ENCODE data around the gene HOXA7. TPM values are rescaled to one million over a fixed set of nuclear protein-coding genes. Genes with fewer than 3 reads are reported as not detected.

The HOXA7 gene
- total RNA-seq, 1 donor from 2014 or later: not detected

DNA sequence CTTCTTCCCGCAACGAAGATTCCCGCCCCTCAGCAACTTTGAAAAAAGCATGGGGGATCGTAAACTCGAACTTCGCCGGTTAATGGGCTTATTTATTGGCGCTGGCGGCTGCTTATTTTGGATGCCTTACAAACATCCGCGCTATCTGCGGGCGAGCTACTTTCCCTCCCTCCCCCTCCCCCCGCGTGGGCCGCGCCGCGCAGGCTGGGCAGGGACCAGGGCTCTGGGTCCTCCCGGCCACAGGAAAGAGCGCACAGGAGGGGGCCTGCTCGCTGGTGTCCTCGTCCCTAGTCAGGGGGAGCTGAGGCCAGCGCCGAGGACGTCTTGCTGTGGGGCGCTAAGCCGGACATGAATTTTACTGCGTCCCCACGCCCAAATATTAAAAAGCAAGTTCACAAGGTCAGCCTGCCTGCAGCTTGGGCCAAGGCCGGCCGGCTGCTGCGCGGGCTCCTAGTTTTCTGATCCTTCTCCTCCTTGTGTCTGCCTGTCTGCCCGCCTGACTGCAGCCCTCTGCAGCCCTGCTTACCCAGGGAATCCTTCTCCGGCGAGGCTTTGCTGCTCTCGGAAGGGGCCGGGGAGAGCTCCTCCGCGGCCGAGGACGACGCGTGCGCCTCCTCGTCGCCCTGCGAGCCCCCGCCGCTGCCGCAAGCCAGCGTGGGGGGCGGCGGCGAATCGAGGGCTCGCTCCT, 16.5 kb upstream of the HOXA7 start:
- DNase-seq: no peak
- Mint-ChIP-seq H3K36me3 (ENCODE audit: low read depth) (peaks cover 7% of the 10 kb centered on the region), H3K4me3 (no peak overlapping the region), H3K27me3 (peaks cover 60% of the 10 kb centered on the region), H3K9me3 (peaks cover 8% of the 10 kb centered on the region), H3K27ac (no peak overlapping the region), H3K4me1 (peaks cover 5% of the 10 kb centered on the region)
- intact Hi-C loops (cut with micrococcal nuclease): loop anchor here (2.0 kb wide), 2 partner anchors 16 to 24 kb away; partner anchors contain the start of gene HOXA7

DNA sequence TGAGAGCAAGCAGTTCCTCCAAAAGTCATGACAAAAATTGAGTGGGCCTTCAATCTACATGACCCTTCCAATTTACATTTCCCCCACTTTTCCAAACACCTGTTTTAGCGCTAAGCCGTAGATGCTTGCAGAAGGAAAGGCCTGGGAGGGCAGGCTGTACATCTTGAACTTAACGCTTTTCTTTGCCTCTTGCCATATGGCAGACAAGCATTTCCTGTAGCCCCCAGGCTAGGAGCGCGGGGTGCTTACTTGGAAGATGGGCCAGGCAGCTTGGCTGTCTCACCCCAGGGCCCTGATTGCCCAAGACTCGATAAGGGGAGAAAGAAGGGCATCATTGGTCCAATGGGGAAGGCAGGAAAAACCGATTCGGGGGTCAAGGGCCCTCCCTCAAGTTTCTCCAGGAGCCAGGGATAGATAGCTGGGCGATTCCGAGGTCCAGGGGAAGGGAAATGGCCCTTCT, 15.9 kb upstream of the HOXA7 start:
- Mint-ChIP-seq H3K4me3 (no peak overlapping the region), H3K9me3 (peaks cover 8% of the 10 kb centered on the region), H3K27me3 (peaks cover 62% of the 10 kb centered on the region), H3K27ac (peak overlapping the region; percentile 80), H3K4me1 (peaks cover 5% of the 10 kb centered on the region), H3K36me3 (ENCODE audit: low read depth) (peaks cover 7% of the 10 kb centered on the region)
- no peak for DNase-seq
- intact Hi-C loops (cut with micrococcal nuclease): loop anchor here (2.0 kb wide), 2 partner anchors 16 to 24 kb away; partner anchors contain the start of gene HOXA7

DNA sequence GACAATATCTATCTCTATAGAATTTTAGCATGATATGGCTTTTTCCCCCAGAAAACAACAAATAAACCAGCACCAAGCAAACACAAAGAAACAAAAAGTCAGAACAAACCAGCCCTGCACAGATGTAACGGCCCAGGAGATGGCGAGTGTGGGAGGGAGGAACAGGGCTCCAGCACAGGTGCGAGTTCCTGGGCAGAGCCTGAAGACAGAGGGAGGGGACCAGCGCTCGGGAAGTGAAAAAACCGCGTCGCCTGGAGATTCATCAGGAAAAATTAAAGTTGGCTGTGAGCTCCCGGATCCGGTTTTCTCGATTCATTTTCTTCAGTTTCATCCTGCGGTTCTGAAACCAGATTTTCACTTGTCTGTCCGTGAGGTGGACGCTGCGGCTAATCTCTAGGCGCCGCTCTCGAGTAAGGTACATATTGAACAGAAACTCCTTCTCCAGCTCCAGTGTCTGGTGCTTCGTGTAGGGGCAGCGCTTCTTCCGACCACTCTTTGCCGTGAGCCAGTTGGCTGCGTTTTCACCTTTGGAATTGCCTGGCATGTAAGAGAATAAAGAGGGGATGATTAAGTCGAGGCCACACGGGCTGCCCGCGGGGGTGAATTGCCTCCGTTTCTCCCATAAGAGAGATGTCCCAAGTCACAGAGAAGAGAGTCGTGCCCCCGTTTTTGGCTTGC, 15.3 kb upstream of the HOXA7 start:
- Mint-ChIP-seq H3K27ac (peak overlapping the region; percentile 80), H3K36me3 (ENCODE audit: low read depth) (peaks cover 7% of the 10 kb centered on the region), H3K4me3 (no peak overlapping the region), H3K9me3 (peaks cover 8% of the 10 kb centered on the region), H3K27me3 (peaks cover 67% of the 10 kb centered on the region), H3K4me1 (peaks cover 5% of the 10 kb centered on the region)
- no peak for DNase-seq
- intact Hi-C loops (cut with micrococcal nuclease): loop anchor here (2.0 kb wide), 3 partner anchors 13 to 25 kb away; partner anchors contain the start of genes HOXA11 and HOXA7

GRCh38 chr7:27171325-27171636, 14.8 kb upstream of the HOXA7 start:
- intact Hi-C loops (cut with micrococcal nuclease): loop anchor here (2.0 kb wide), 1 partner anchor 14 kb away; the partner anchor contains the start of gene HOXA11
- peaks cover 7% of the 10 kb centered on the region for H3K36me3 Mint-ChIP-seq (ENCODE audit: low read depth)
- H3K9me3 Mint-ChIP-seq: peaks cover 8% of the 10 kb centered on the region
- no peak overlapping the region for H3K4me3 Mint-ChIP-seq
- DNase-seq: no peak
- H3K4me1 Mint-ChIP-seq: peaks cover 5% of the 10 kb centered on the region
- no peak overlapping the region for H3K27ac Mint-ChIP-seq
- peaks cover 67% of the 10 kb centered on the region for H3K27me3 Mint-ChIP-seq

DNA sequence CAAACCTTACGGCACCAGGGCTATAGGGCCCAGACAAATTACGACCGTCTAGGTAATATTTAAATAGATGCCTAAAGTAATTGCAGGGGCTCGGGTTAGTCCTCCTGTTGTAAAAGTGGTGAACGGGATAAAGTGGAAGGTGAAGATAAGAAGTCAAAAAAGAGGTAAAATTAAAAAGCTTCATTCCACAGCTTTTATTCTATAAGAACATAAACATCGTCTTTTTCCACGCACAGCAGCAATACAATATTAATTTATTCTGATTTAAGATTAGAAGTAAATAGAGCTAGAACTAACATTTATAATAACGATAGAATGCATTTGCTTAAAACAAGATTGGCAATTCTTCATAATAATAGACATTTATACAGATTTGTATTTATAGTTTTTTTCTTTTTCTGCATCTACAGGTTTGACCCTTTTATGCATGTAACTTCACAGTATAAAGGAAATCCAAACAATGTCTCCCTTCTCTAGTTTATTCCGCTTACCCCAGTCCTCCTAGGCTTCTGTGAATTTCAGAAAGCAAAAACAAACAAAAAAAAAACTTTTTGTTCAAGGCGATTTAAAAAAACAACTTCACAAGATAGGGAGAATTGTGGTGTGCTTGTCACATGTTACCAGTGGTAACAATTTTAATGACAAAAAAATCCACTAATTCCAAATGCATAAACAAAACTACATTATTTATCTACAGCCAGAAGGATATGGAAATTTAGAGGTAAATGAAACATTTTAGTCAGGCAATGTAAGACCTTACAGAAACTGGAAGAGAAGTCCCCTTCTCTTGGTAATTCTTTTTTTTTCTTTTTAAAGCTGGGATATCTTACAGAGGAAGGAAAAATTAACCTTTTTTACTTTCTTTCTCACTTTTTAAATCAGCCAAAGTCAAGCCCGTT, 14.2 kb upstream of the HOXA7 start:
- Mint-ChIP-seq H3K27me3 (peaks cover 65% of the 10 kb centered on the region), H3K27ac (no peak overlapping the region), H3K4me3 (no peak overlapping the region), H3K36me3 (ENCODE audit: low read depth) (peaks cover 7% of the 10 kb centered on the region), H3K4me1 (peaks cover 5% of the 10 kb centered on the region), H3K9me3 (peaks cover 8% of the 10 kb centered on the region)
- no peak for DNase-seq
- intact Hi-C loops (cut with micrococcal nuclease): loop anchor here (2.0 kb wide), 1 partner anchor 14 kb away; the partner anchor contains the start of gene HOXA11

GRCh38 chr7:27169658-27170425, 13.4 kb upstream of the HOXA7 start:
- intact Hi-C loops (cut with micrococcal nuclease): loop anchor here (2.0 kb wide), 1 partner anchor 15 kb away; the partner anchor contains the start of gene HOXA11
- Mint-ChIP-seq H3K36me3 (ENCODE audit: low read depth) (peaks cover 7% of the 10 kb centered on the region), H3K27me3 (peaks cover 62% of the 10 kb centered on the region), H3K4me1 (peaks cover 5% of the 10 kb centered on the region), H3K9me3 (peaks cover 8% of the 10 kb centered on the region), H3K4me3 (no peak overlapping the region), H3K27ac (no peak overlapping the region)
- no peak for DNase-seq

DNA sequence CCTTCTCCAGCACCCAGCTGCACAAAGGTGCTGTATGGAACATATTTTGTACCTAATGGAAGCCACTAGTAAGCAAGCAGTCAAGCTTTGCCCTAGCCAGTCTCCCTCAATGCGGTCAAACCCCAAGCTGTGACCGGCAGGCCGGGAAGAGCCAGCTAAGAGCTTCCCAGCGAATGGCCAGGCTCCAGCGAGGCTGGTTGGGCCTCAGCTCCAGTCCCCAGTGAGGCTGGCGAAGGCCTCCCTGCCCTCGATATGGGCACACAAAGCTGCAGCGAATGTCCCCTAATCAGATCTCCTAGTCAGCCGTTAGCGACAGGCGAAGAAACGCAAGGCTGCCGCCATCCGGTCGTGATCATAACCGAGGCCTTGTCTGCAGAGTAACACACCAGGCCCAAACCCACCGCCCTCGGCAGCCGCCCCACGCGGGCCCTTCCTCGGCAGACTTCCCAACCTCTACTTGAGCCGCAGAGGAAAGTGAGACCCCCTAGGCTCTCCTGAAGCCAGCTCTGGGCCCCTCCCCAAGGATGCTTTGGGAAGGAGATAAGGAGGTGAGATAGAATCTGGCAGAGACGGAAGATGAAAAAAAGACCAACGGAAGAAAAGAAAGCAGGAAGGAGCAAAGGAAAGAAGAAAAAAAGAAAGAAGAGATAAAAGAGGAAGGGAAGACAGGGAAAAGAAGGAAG, 11.9 kb upstream of the HOXA7 start:
- DNase-seq: peak; percentile 70
- Mint-ChIP-seq H3K4me1 (peaks cover 5% of the 10 kb centered on the region), H3K36me3 (ENCODE audit: low read depth) (peaks cover 8% of the 10 kb centered on the region), H3K27me3 (peaks cover 68% of the 10 kb centered on the region), H3K9me3 (peaks cover 8% of the 10 kb centered on the region), H3K4me3 (no peak overlapping the region), H3K27ac (peak overlapping the region; percentile 81)
- intact Hi-C loops (cut with micrococcal nuclease): no loop called here

- H3K36me3 Mint-ChIP-seq (ENCODE audit: low read depth): peaks cover 8% of the 10 kb centered on the region
- H3K9me3 Mint-ChIP-seq: peaks cover 8% of the 10 kb centered on the region
- H3K4me1 Mint-ChIP-seq: peaks cover 5% of the 10 kb centered on the region
- intact Hi-C loops (cut with micrococcal nuclease): no loop called here
- no peak overlapping the region for H3K27ac Mint-ChIP-seq
- no peak overlapping the region for H3K4me3 Mint-ChIP-seq
- peaks cover 73% of the 10 kb centered on the region for H3K27me3 Mint-ChIP-seq
- no peak for DNase-seq
Observed at GRCh38 chr7:27167916-27168264, 11.4 kb upstream of the HOXA7 start.

GRCh38 chr7:27166531-27167505, 10.3 kb upstream of the HOXA7 start:
- intact Hi-C loops (cut with micrococcal nuclease): no loop called here
- peaks cover 3% of the 10 kb centered on the region for H3K9me3 Mint-ChIP-seq
- H3K4me3 Mint-ChIP-seq: no peak overlapping the region
- DNase-seq: no peak
- peaks cover 2% of the 10 kb centered on the region for H3K4me1 Mint-ChIP-seq
- H3K36me3 Mint-ChIP-seq (ENCODE audit: low read depth): peaks cover 8% of the 10 kb centered on the region
- H3K27ac Mint-ChIP-seq: peak overlapping the region; percentile 6
- peaks cover 76% of the 10 kb centered on the region for H3K27me3 Mint-ChIP-seq

DNA sequence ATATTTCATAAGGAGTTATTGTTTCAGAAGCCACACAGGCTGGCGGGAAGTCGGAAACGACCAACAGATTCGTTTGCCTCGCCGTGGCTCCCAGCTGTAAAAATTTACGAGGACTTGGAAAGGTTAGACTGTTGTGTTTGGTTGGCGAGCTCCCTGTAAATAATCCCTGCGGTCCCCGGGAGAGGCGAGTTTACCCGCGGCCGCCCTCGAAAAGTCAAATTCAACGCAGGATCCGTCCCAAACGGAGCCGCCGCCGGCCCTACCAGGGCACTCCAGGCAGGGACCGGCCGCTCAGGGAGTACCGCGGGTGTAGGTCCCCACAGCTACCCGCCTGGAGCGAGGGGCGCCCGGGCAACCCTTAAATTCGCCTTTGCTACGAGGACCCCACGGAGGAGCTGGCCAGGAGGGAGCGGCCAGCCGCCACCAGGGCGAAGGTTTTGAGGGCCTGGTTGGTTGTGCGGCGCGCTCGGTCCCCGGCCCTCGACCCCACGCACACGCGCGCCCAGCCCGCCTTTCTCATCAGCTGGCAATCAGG, 9.6 kb upstream of the HOXA7 start:
- intact Hi-C loops (cut with micrococcal nuclease): loop anchor here (2.0 kb wide), 1 partner anchor 15 kb away; no protein-coding TSS in a partner anchor
- Mint-ChIP-seq H3K4me1 (peaks cover 1% of the 10 kb centered on the region), H3K36me3 (ENCODE audit: low read depth) (peaks cover 8% of the 10 kb centered on the region), H3K27me3 (peaks cover 73% of the 10 kb centered on the region), H3K4me3 (no peak overlapping the region), H3K27ac (peak overlapping the region; percentile 75), H3K9me3 (peaks cover 3% of the 10 kb centered on the region)
- peak; percentile 63 for DNase-seq

DNA sequence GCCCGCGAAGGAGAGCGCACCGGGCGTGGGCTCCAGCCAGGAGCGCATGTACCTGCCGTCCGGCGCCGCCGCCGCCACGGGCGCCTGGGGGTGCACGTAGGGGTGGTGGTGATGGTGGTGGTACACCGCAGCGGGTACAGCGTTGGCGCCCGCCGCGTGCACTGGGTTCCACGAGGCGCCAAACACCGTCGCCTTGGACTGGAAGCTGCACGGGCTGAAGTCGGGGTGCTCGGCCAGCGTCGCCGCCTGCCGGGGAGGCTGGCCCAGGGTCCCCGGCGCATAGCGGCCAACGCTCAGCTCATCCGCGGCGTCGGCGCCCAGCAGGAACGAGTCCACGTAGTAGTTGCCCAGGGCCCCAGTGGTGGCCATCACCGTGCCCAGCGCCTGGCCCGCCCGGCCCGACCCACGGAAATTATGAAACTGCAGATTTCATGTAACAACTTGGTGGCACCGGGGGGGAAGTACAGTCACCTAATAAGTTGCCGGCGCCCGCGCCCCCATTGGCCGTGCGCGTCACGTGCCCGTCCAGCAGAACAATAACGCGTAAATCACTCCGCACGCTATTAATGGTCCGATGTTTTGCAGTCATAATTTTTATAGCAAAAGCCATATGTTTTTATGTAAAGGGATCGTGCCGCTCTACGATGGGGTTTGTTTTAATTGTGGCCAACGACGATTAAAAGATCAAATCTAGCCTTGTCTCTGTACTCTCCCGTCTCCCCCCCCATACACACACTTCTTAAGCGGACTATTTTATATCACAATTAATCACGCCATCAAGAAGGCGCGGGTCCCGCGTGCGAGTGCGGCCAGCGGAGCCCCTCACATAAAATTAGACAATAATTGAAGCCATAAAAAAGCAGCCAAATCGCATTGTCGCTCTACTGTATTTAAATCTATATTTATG, 8.9 kb upstream of the HOXA7 start, which contains the start of gene HOXA9:
HOXA9 (minus strand) TSS at position 449 of the 907 bp plus-strand sequence; CDS start at position 369, 80 bp downstream.
- intact Hi-C loops (cut with micrococcal nuclease): loop anchor here (2.0 kb wide), 1 partner anchor 15 kb away; no protein-coding TSS in a partner anchor
- Mint-ChIP-seq H3K4me3 (no peak within 1 kb of the TSS), H3K27me3 (peaks cover 70% of the 10 kb centered on the region), H3K27ac (peak within 1 kb of the TSS; percentile 75), H3K9me3 (peaks cover 2% of the 10 kb centered on the region), H3K4me1 (peaks cover 2% of the 10 kb centered on the region), H3K36me3 (ENCODE audit: low read depth) (peaks cover 8% of the 10 kb centered on the region)
- DNase-seq: no peak
